HepG2 (cell line): ENCODE results near the gene RAD54L. TPM values are rescaled to one million over a fixed set of nuclear protein-coding genes. Genes with fewer than 3 reads are reported as not detected.
A peak's percentile ranks its signal among the peaks of the same experiment; 100 is the strongest.

Experiments used
- CC2D1A ChIP-seq: sonication (generic); formaldehyde crosslinking; IDR thresholded peaks from 2 replicates; pipeline ENCODE4 v1.8.1; 2023; ENCODE audit warnings: mild to moderate bottlenecking, missing genetic modification reagents
- CCDC6 ChIP-seq: sonication (generic); formaldehyde crosslinking; IDR thresholded peaks from 2 replicates; pipeline ENCODE4 v1.8.1; 2022; ENCODE audit warnings: mild to moderate bottlenecking, missing genetic modification reagents, moderate library complexity
- HNF4G ChIP-seq, 2 experiments: sonication (generic) in 1 of 2; formaldehyde crosslinking in 1 of 2; IDR thresholded peaks; 2 replicates each; pipeline versions ENCODE4 v1.4.0 to v1.6.1; 2011 to 2020; ENCODE audit warnings: borderline replicate concordance in 2 of 2, low read depth in 2 of 2, mild to moderate bottlenecking in 2 of 2, low read length in 1 of 2, missing genetic modification reagents in 1 of 2, moderate library complexity in 1 of 2
- HOXA3 ChIP-seq: sonication (generic); formaldehyde crosslinking; IDR thresholded peaks from 2 replicates; pipeline ENCODE4 v1.5.0; 2020; ENCODE audit warnings: missing genetic modification reagents
- JUNB ChIP-seq: sonication (generic); formaldehyde crosslinking; IDR thresholded peaks from 2 replicates; pipeline ENCODE4 v1.8.0; 2022; ENCODE audit warnings: missing genetic modification reagents, mild to moderate bottlenecking, borderline replicate concordance
- KLF9 ChIP-seq: IDR thresholded peaks from 2 replicates; pipeline ENCODE4 v1.6.1; 2016; ENCODE audit warnings: low read depth
- MEIS2 ChIP-seq: sonication (generic); formaldehyde crosslinking; IDR thresholded peaks from 2 replicates; pipeline ENCODE4 v1.9.0; 2021; ENCODE audit warnings: mild to moderate bottlenecking, missing genetic modification reagents
- NFIB ChIP-seq: sonication (generic); formaldehyde crosslinking; IDR thresholded peaks from 2 replicates; pipeline ENCODE4 v1.9.0; 2021; ENCODE audit warnings: missing genetic modification reagents, mild to moderate bottlenecking, borderline replicate concordance
- NKX3-1 ChIP-seq: sonication (generic); formaldehyde crosslinking; IDR thresholded peaks from 2 replicates; pipeline ENCODE4 v1.5.0; 2020; ENCODE audit warnings: missing genetic modification reagents
- NR2F2 ChIP-seq: IDR thresholded peaks from 2 replicates; pipeline ENCODE4 v1.6.1; 2012; ENCODE audit warnings: low read depth, inconsistent platforms, borderline replicate concordance
- PHF20 ChIP-seq: sonication (generic); formaldehyde crosslinking; IDR thresholded peaks from 2 replicates; pipeline ENCODE4 v1.5.0; 2020; ENCODE audit warnings: mild to moderate bottlenecking, missing genetic modification reagents
- PHF21A ChIP-seq: sonication (generic); formaldehyde crosslinking; IDR thresholded peaks from 2 replicates; pipeline ENCODE4 v1.5.0; 2020; ENCODE audit warnings: mild to moderate bottlenecking, missing genetic modification reagents
- SIX1 ChIP-seq: sonication (generic); formaldehyde crosslinking; IDR thresholded peaks from 2 replicates; pipeline ENCODE4 v1.4.0; 2020; ENCODE audit warnings: missing genetic modification reagents, borderline replicate concordance
- YEATS4 ChIP-seq: sonication (generic); formaldehyde crosslinking; IDR thresholded peaks from 2 replicates; pipeline ENCODE4 v1.4.0; 2020; ENCODE audit warnings: missing genetic modification reagents, borderline replicate concordance
- ZC3H13 ChIP-seq: sonication (generic); formaldehyde crosslinking; IDR thresholded peaks from 2 replicates; pipeline ENCODE4 v1.8.1; 2023; ENCODE audit warnings: mild to moderate bottlenecking, missing genetic modification reagents, moderate library complexity
- ZNF329 ChIP-seq: sonication (generic); formaldehyde crosslinking; IDR thresholded peaks from 2 replicates; pipeline ENCODE4 v1.9.0; 2021; ENCODE audit warnings: low read depth, mild to moderate bottlenecking, missing genetic modification reagents
- ZNF354B ChIP-seq: sonication (generic); formaldehyde crosslinking; IDR thresholded peaks from 2 replicates; pipeline ENCODE4 v1.8.0; 2022; ENCODE audit warnings: mild to moderate bottlenecking, missing genetic modification reagents
- ZNF367 ChIP-seq: sonication (generic); formaldehyde crosslinking; IDR thresholded peaks from 2 replicates; pipeline ENCODE4 v1.4.0; 2020; ENCODE audit warnings: missing genetic modification reagents, borderline replicate concordance
- polyA plus RNA-seq, 8 experiments: library from polyadenylated mRNA; depleted of rRNA in 3 of 8; stranded (reverse) in 7 of 8; unstranded in 1 of 8; fragments of >200 nt; fragmentation: Illumina TruSeq in 4 of 8; extraction: Trizol in 4 of 8; gene quantifications; 2 replicates each; pipeline versions ENCODE4 v1.2.1 to v1.2.3, GENCODE V29; 2011 to 2016; ENCODE audit warnings: low read depth in 4 of 8, missing spikeins in 1 of 8, mixed read lengths in 1 of 8; ENCODE audit not compliant: insufficient read depth in 1 of 8
- total RNA-seq, 5 experiments: library from RNA; depleted of rRNA; stranded (reverse); fragments of >200 nt; fragmentation: Illumina TruSeq; extraction: Trizol; gene quantifications; 2 replicates each; pipeline ENCODE4 v1.2.3, GENCODE V29; 2016; ENCODE audit warnings: low read depth in 1 of 5
- TF ChIP-seq, protein P1 (sequence below): sonication (generic); formaldehyde crosslinking; IDR thresholded peaks from 2 replicates; pipeline ENCODE4 v1.9.0; 2021; ENCODE audit warnings: mild to moderate bottlenecking, missing genetic modification reagents
- TF ChIP-seq, protein P2 (sequence below): IDR thresholded peaks from 2 replicates; pipeline ENCODE4 v1.6.1; 2016
- TF ChIP-seq, protein P3 (sequence below): sonication (generic); formaldehyde crosslinking; IDR thresholded peaks from 2 replicates; pipeline ENCODE4 v1.9.0; 2021; ENCODE audit warnings: missing genetic modification reagents, borderline replicate concordance

The RAD54L gene
- total and polyA plus RNA-seq, 2 of the 13 experiments (the other 11 are each of a cell fraction or from before 2014, with no cell fraction given), result 10.2 to 30.0 TPM

DNA sequence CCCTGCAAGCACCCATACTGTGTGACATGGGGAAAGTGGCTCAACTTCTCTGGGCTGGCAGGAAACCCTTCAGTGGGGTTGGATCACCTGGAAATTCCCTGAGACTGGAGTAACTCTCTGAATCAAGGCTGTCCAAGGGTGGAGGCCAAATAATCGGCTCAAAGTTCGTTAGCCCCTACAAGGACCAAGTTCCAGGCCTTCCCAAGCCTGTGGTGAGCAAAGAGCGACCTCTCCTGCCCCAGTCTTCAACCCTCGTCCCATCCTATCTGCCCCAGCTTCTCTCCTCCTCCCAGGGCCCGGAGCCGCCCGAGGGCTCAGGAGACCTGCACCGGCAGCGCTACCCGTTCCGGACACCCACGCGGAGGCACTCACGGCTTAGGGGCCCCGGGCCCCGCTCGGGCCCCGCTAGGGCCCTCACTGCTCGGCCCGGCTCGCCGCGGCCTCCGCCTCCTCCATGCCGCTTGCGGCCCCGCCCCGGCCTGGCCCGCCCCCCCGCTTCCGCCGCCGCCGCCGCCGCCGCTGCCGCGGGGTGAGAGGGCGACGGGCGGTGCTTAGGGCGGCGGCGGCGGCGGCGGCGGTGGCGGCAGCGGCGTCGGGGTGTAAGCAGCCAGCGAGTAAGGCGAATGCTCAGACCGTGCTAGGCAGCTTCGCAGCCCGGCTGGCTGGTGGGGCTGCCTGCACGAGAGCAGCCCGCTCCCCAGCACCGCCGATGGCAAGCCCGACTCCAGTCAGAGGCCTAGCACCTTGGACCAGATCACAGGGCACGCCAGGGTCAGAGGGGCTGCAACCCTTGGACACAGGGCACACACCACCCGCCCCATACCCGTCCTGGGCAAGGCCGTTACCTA is 49.4 kb upstream of the RAD54L start, which contains the start of gene POMGNT1 (continued):
- TF ChIP-seq, protein P1, sequence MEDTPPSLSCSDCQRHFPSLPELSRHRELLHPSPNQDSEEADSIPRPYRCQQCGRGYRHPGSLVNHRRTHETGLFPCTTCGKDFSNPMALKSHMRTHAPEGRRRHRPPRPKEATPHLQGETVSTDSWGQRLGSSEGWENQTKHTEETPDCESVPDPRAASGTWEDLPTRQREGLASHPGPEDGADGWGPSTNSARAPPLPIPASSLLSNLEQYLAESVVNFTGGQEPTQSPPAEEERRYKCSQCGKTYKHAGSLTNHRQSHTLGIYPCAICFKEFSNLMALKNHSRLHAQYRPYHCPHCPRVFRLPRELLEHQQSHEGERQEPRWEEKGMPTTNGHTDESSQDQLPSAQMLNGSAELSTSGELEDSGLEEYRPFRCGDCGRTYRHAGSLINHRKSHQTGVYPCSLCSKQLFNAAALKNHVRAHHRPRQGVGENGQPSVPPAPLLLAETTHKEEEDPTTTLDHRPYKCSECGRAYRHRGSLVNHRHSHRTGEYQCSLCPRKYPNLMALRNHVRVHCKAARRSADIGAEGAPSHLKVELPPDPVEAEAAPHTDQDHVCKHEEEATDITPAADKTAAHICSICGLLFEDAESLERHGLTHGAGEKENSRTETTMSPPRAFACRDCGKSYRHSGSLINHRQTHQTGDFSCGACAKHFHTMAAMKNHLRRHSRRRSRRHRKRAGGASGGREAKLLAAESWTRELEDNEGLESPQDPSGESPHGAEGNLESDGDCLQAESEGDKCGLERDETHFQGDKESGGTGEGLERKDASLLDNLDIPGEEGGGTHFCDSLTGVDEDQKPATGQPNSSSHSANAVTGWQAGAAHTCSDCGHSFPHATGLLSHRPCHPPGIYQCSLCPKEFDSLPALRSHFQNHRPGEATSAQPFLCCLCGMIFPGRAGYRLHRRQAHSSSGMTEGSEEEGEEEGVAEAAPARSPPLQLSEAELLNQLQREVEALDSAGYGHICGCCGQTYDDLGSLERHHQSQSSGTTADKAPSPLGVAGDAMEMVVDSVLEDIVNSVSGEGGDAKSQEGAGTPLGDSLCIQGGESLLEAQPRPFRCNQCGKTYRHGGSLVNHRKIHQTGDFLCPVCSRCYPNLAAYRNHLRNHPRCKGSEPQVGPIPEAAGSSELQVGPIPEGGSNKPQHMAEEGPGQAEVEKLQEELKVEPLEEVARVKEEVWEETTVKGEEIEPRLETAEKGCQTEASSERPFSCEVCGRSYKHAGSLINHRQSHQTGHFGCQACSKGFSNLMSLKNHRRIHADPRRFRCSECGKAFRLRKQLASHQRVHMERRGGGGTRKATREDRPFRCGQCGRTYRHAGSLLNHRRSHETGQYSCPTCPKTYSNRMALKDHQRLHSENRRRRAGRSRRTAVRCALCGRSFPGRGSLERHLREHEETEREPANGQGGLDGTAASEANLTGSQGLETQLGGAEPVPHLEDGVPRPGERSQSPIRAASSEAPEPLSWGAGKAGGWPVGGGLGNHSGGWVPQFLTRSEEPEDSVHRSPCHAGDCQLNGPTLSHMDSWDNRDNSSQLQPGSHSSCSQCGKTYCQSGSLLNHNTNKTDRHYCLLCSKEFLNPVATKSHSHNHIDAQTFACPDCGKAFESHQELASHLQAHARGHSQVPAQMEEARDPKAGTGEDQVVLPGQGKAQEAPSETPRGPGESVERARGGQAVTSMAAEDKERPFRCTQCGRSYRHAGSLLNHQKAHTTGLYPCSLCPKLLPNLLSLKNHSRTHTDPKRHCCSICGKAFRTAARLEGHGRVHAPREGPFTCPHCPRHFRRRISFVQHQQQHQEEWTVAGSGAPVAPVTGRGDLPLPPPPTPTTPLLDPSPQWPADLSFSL (CRISPR knock-in tag), result no peak
- peak; percentile 45; the same call in 1 of the 2 replicates for TF ChIP-seq NR2F2
- no peak; the same call in 1 of the 2 replicates for TF ChIP-seq PHF20 (CRISPR knock-in tag)
- no peak for TF ChIP-seq ZC3H13 (CRISPR knock-in tag)
- TF ChIP-seq NFIB (CRISPR knock-in tag), result no peak
- TF ChIP-seq, protein P2, sequence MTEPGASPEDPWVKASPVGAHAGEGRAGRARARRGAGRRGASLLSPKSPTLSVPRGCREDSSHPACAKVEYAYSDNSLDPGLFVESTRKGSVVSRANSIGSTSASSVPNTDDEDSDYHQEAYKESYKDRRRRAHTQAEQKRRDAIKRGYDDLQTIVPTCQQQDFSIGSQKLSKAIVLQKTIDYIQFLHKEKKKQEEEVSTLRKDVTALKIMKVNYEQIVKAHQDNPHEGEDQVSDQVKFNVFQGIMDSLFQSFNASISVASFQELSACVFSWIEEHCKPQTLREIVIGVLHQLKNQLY (CRISPR knock-in tag), result no peak
- no peak for TF ChIP-seq PHF21A (CRISPR knock-in tag)
- TF ChIP-seq NKX3-1 (CRISPR knock-in tag), result no peak
- peak; percentile 74; the same call in 1 of the 2 replicates for TF ChIP-seq MEIS2
- no peak for TF ChIP-seq KLF9 (CRISPR knock-in tag)
- TF ChIP-seq HOXA3 (CRISPR knock-in tag), result peak; percentile 49; the same call in 1 of the 2 replicates
- peak; percentile 68; the same call in 1 of the 2 replicates for TF ChIP-seq YEATS4 (CRISPR knock-in tag)
- TF ChIP-seq SIX1 (CRISPR knock-in tag), result no peak
- no peak for TF ChIP-seq ZNF367
- TF ChIP-seq, protein P3, sequence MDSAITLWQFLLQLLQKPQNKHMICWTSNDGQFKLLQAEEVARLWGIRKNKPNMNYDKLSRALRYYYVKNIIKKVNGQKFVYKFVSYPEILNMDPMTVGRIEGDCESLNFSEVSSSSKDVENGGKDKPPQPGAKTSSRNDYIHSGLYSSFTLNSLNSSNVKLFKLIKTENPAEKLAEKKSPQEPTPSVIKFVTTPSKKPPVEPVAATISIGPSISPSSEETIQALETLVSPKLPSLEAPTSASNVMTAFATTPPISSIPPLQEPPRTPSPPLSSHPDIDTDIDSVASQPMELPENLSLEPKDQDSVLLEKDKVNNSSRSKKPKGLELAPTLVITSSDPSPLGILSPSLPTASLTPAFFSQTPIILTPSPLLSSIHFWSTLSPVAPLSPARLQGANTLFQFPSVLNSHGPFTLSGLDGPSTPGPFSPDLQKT (CRISPR knock-in tag), result no peak
- TF ChIP-seq JUNB, result no peak
- no peak for TF ChIP-seq ZNF329 (CRISPR knock-in tag)
- no peak for TF ChIP-seq ZNF354B (CRISPR knock-in tag)
- no peak for TF ChIP-seq CCDC6 (CRISPR knock-in tag)
- TF ChIP-seq HNF4G (IDR thresholded peaks at IDR 0.05; ENCODE audit: borderline replicate concordance, low read depth, low read length), result peak; percentile 88
- peak; percentile 58; the same call in 1 of the 2 replicates for TF ChIP-seq HNF4G (CRISPR knock-in tag; IDR thresholded peaks at IDR 0.05; ENCODE audit: borderline replicate concordance, low read depth)
- no peak for TF ChIP-seq CC2D1A (CRISPR knock-in tag)
